ENCODE results near the gene CYFIP2. TPM values are rescaled to one million over a fixed set of nuclear protein-coding genes. Genes with fewer than 3 reads are reported as not detected.

CYFIP2 gene
- total RNA-seq, 1 donor from 2014 or later: 59.2 TPM

DNA sequence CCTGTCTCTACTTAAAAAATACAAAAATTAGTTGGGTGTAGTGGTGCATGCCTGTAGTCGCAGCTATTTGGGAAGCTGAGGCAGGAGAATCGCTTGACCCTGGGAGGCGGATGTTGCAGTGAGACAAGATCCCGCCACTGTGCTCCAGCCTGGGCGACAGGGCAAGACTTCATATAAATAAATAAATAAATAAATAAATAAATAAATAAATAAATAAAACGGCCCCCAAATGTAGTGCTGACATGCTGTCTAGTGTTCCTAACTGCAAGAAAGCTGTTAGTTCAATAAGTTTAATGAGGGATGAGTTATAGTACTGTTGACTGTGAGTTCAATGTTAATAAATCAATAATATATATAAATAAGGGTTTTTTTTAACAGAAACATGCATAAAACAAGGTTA, 7.5 kb upstream of the CYFIP2 start:
- H3K4me3 ChIP-seq (ENCODE audit: low read depth, low read length): no peak overlapping the region
- TF ChIP-seq, protein P1, sequence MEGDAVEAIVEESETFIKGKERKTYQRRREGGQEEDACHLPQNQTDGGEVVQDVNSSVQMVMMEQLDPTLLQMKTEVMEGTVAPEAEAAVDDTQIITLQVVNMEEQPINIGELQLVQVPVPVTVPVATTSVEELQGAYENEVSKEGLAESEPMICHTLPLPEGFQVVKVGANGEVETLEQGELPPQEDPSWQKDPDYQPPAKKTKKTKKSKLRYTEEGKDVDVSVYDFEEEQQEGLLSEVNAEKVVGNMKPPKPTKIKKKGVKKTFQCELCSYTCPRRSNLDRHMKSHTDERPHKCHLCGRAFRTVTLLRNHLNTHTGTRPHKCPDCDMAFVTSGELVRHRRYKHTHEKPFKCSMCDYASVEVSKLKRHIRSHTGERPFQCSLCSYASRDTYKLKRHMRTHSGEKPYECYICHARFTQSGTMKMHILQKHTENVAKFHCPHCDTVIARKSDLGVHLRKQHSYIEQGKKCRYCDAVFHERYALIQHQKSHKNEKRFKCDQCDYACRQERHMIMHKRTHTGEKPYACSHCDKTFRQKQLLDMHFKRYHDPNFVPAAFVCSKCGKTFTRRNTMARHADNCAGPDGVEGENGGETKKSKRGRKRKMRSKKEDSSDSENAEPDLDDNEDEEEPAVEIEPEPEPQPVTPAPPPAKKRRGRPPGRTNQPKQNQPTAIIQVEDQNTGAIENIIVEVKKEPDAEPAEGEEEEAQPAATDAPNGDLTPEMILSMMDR (conservative IDR thresholded peaks at IDR 0.05; ENCODE audit: low read depth, low read length): no peak
- no peak for DNase-seq (ENCODE audit: low read depth)

DNA sequence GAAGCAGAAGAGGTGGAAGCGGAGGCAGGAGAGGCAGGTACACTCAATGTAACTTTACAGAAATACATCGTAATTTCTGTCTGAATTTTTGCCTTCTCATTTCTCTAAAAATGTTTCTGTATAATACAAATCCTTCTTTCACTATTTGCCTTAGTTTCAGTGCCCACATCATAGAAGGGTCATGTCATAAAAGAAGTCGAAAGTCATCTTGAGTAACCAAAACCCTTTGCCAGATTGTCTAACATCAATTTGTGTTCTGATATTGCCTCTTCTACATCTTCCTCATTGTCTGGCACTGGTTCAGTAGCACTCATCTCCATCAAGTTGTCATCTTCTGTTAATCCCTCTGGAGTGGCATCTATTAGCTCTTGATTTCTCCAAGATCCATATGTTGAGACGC, 6.2 kb upstream of the CYFIP2 start:
- DNase-seq (ENCODE audit: low read depth): no peak
- TF ChIP-seq, protein P1 (conservative IDR thresholded peaks at IDR 0.05; ENCODE audit: low read depth, low read length): no peak
- no peak overlapping the region for H3K4me3 ChIP-seq (ENCODE audit: low read depth, low read length)

DNA sequence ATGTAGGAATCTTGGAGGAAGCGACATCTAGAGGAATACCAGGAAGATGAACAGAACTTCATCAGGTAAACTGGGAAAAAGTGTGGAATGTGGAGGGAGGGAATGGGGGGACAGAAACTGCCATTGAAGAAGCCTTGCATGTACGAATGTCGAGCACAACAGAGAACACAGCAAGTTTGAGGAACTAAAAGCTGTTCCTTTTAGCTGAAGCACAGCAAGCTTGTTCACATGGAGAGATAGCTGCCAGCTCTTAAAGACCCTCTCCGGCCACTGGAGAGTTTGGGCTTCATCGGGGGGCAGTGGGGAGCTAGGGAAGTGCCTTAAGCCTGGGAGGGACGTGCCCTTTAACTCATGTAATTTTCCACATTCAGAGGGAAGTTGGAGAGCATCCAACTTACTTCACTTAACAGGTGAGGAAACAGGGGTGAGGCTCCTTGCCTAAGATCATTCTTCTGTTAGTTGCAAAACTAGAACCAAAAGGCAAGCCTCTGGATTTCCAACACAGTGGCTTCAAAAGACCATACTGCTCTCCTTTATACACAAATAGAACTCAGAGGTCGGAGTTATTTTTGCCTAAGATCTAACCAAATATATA, 2.3 kb upstream of the CYFIP2 start:
- H3K4me3 ChIP-seq (ENCODE audit: low read depth, low read length): no peak overlapping the region
- no peak for DNase-seq (ENCODE audit: low read depth)
- TF ChIP-seq, protein P1 (conservative IDR thresholded peaks at IDR 0.05; ENCODE audit: low read depth, low read length): no peak

DNA sequence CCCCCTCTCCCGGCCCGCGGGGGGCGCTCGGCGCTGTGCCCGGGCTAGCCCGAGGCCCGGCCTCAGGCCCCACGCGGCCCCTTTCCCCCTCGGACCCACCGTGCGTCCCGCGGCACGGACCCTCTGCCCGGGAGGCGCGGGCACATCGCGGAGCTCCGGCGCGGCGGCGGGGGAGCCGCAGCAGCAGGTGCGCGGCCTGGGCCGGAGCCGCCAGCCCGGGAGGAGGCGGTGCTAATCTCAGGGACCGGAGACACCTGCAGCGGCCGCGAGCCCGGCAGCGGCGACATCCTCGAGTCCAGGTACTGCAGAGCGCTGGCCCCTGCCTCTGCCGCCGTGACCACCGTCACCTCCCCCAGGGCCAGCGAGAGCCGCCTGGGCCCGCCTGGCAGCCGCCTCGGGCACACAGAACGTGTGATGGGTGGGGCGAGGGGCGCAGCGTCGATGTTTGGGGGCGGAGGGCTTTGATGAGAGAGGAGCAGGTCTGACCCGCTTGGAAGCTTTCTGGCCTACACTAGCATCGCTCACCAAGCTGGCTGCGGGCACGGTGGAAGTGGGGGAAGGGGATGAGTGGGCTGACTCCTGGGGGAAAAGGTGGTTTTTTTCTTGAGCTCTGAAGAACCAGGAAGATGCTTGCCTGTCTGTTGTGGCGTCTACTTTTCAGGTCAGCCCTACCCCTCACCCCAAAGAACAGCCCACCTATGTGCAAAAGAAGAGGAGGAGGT, 524 bp downstream of the CYFIP2 start:
- TF ChIP-seq, protein P1 (conservative IDR thresholded peaks at IDR 0.05; ENCODE audit: low read depth, low read length): no peak
- peak overlapping the region; percentile 69 for H3K4me3 ChIP-seq (ENCODE audit: low read depth, low read length)
- DNase-seq (ENCODE audit: low read depth): no peak

DNA sequence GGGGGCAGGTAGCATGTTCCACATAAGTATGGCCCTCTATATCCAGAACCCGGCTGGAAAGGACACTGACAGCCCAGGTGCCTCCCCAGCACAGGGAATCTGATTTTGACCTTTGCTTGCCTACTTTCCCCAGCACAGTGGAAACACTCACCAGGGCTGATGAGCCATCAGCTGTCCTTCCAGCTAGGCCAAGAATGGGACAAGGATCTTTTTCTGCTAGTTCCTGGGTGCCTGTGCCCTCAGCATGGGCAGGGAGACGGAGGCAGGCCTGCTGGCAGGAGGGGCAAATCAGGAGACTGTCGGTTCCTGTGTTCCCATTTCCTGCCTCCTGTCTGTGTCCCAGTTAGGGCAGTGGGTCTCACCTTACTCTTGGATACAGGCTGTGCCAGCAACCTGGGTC, 1.1 kb downstream of the CYFIP2 start:
- H3K4me3 ChIP-seq (ENCODE audit: low read depth, low read length): peak overlapping the region; percentile 69
- TF ChIP-seq, protein P1 (conservative IDR thresholded peaks at IDR 0.05; ENCODE audit: low read depth, low read length): no peak
- no peak for DNase-seq (ENCODE audit: low read depth)

DNA sequence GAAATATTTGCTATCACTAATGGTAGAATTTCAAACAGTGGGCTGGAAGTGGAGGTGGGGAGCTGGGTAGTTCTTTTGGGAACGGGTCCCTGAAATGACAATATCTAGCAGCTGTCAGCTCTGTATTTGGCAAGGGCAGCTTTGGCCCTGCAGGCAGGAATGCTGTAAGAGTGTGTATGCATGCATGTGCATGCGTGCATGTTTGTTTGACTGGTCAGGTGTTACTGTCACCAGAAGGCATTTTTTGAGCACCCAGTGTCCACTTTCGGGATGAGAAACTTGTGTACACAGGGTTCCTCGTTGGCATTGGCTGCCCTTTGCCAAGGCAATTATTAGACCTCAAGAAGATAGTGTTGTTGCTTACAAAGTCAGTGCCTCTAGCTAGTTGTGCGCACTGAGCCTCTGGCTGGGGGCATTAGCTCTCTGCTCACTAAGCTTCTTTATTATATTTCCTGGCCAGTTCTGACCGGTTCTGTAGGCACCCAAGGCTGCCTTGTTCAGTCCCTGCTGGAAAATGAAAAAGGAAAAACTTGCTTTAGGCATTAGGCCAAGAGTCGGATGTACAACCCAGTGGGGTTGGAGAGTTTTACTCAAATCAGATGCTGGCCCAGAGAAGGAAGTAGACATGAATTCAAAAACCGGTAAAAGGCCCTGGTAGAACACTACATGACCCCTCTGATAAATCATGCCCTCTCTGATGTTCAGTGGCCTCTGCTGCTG, 2.0 kb downstream of the CYFIP2 start:
- no peak overlapping the region for H3K4me3 ChIP-seq (ENCODE audit: low read depth, low read length)
- TF ChIP-seq, protein P1 (conservative IDR thresholded peaks at IDR 0.05; ENCODE audit: low read depth, low read length): peak; percentile 31
- DNase-seq (ENCODE audit: low read depth): no peak
